Pons (tissue), 1 donor: ENCODE results near the gene SPSB1.
"Not testable (repeated sequence)": the region's sequence is repeated elsewhere in the genome, so short reads cannot be mapped to it uniquely, and the experiment has no call there.

Experiments used
- DNase-seq: peaks from one replicate; pipeline ENCODE4 v3.0.0-alpha.2; 2016; ENCODE audit warnings: low spot score

Gene SPSB1

GRCh38 chr1:9279172-9279840, 13.4 kb upstream of the SPSB1 start:
- DNase-seq = no peak

DNA sequence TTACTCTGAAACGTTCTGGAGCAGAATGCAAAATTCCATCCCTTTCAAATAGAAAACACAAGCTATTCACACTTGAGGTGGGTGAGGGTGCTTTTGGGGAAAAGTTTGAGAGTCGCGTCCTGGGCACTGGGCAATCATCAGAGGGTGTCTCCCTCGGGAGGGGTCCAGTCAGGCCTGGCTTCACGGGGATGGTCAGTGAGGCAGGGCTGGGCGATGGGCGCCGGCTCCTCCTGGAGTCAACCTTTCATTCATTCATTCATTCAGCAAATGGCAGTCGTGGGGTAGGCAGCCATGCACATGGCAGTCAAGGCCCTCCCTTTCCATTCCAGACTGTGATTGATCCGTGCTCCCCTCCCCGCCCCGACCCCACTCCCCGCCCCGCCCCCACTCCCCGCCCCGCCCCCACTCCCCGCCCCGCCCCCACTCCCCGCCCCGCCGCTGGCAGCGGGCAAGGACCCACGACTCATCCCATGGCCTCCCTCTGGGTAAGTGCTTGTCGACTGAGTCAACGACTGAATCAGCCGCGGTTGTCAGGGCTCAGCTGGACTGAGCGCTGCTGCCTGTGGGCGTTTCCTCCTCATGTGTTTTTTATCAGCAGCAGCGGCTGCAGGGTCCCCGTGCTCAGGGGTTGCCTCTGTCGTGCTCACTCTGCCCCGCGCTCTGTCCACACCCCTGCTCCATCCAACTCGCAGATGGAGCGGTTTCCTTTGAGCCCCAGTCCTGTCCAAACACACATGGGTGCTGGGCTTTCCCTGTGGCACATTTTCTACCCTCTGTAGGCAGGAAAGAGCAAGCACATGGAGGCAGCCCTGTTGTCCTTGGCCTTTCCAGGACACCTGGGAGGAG, 12.5 kb upstream of the SPSB1 start:
- DNase-seq = no peak

DNA sequence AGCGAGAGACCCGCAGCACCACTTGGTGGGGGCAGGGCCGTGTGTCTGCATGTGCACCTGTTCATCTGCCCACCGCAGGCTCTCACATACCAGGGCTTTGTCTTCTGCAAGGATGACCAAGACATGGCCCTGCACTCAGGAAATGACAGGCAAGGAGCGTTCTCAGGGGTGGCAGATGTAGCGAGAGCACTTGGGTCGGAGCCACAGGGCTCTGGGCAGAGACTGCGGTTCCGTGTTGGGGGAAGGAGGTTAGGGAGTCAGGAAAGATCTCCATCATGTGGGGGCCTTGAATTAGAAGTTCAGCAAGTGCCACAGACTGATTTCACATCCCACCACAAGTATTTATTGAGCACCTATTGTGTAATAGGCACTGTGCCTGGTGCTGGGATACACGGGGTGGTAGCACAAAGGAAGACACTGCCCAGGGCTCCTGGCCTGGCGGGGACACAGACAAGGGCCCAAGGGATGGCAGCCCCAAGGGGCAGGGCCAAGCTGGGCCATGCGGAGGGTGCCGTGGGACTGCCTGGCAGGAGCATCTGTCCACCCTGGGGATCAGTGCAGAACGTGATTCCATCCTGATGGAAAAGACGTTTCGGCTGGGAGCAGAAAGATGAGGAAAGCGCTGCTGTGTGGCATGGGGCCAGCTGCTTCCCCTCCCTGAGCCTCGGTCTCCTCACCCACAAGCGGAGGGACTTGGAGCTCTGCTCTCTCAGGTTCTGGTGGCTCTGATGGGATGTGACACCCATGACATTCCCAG, 11.4 kb upstream of the SPSB1 start:
- no peak for DNase-seq

DNA sequence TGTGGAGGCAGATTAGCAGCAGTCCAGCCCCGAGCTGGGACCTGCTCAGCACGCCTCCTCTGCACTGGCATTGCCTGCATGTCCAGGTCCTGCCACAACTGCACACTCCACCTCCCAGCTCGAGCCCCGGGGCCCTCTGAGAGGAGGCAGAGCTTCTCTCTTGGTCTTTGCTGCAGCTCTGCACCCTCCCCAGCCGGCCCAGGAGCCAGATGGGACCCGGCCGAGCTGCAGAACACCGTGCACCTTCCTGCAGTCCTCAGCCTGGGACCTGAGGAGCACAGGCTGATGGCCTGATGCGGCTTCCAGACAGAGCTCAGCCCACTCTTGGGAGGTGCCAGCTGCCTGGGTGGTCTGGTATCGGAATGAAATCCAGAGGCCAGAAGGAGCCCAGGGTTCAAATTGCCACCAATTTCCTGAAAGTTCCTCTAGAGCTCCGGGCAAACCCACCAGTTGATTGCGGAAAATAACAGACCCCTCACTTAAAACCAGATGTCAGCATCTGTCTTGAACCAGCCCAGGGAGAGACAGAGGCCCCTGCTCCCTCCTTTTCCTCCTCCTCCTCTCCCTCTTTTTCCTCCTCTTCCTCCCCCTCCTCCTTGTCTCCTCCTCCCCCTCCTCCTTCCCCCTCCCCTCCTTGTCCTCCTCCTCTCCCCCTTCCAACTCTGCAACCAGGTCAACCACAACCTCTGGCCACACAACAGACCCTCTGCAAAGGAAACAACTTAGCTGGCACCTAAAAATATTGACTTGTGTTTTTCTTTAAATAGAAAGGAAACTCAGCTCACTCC, 10.6 kb upstream of the SPSB1 start:
- DNase-seq = no peak

DNA sequence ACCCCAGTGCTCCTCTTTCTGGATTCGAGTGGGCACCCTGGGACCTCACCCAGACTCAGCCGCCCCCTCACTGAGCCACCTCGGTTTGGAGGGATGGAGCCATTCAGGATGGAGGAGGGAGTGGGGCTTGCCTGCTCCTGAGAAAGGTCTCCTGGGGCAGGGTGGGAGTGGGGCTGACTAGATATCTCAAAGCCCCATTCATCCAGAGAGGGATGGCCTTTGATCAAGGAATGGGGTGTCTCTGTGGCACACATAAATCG, 10.1 kb upstream of the SPSB1 start:
- no peak for DNase-seq

- DNase-seq = no peak
These were observed 8.6 kb upstream of the SPSB1 start for GRCh38 chr1:9284061-9284460.

DNA sequence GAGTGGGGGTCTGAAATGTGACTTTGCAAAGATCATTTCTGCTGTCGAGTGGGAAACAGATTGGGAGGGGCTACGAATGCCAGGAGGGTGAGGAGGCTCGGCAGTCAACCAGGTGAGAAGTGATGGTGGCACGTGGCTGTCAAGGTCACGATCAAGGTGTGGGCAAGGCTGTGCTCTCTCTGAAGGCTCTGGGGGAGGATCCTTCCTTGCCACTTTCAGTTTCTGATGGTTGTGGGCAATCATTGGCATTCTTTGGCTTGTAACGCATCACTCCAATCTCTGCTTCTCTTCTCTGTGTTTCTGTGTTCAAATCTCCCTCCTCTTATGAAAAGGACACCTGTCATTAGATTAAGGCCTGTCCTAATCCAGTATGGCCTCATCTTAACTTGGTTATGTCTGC, 6.1 kb upstream of the SPSB1 start:
- DNase-seq = no peak

DNA sequence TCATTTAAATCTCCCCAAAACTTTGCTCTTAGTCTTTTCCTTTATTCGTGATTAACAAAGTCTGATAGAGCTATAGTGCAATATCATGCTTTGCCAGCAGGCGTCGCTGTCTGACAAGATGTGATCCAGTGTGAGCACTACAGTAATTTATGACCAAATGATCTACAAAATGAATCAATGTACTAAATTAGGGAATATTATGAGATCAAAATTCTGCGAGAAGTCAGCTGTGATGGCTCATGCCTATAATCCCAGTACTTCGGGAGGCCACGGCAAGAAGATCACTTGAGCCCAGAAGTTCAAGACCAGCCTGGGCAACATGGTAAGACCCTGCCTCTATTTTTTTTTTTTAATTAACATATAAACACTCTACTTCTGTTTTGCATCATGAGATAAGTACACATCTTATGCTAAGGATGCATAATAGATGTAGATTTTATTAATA, 3.6 kb upstream of the SPSB1 start:
- DNase-seq = no peak

- DNase-seq = no peak
These were observed 2.8 kb upstream of the SPSB1 start for GRCh38 chr1:9289711-9290485.

GRCh38 chr1:9291914-9292360, 757 bp upstream of the SPSB1 start:
- peak; percentile 49 for DNase-seq

GRCh38 chr1:9293241-9293532, 493 bp downstream of the SPSB1 start:
- DNase-seq = no peak

- no peak for DNase-seq
These were observed 1.1 kb downstream of the SPSB1 start for GRCh38 chr1:9293533-9294404.

DNA sequence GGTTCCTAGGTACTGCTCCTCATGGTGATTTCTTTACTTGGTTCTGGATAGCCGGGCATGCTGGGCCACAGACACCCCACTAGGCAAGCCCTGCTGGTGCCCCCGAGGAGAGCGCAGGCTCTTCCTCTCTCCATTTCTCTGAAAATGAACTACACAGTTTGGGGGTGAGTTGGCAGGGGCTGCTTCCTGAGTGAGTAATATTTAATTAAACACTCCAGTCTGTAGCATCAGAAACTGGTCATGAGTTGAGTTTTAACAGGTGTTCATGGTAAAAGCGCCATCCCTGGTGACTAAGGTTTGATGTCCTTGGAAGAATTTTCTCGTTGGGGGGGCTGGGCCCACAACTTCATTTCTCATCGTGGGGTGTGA, 1.7 kb downstream of the SPSB1 start:
- no peak for DNase-seq

DNA sequence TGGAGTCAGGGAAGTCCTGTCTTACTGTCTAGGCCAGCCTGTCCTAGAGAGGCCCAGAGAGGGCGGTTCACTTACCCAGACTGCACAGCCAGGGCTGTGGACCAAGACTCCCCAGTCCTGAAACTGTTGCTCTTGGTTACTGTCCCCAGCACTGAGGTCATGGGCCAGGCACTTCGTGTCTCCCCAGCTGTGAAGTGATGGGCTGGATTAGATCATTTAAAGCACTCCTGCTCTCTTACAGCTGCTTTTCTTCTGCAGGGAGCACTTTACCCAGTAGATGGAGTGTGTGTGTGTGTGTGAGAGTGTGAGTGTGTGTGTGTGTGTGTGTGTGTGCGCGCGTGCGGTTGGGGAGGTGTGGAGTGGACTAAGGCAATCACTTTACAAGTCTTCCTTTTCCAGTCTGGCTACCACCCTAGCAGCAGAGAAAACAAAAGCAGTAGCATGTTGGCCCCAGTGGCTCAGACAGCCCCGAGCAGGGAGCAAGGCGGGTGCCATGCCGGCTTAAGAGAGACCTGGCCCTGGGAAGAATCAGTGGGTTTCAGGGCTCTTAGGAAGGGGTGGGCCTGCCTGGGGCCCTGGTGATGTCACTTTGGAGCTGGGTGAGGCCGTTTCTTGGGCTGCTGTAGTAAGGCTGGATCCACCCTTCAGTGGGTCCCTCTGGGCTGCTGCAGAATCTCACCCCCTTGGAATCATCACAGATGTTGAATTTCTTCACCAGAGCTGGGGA, 2.4 kb downstream of the SPSB1 start:
- peak; percentile 58 for DNase-seq

DNA sequence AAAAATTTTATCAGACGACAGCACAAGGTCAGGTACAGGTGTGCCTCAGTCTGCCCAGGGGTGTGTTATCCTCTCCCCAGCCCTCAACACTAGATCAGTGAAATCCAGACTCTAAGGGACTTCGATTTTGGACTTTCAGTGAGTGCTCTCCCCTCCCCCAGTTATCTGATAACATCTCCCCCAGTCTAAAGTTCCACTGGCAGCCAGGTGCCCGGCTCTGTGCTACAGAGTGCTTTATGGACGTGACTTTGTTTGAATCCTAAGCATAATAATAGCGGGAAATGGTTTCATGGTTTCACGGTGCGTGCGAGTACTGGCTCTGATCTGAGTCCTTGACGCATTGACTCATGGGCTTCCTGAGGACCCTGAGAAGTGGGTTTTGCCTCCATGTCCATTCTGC, 3.2 kb downstream of the SPSB1 start:
- DNase-seq = no peak

GRCh38 chr1:9296850-9297249, 4.2 kb downstream of the SPSB1 start:
- DNase-seq = no peak

DNA sequence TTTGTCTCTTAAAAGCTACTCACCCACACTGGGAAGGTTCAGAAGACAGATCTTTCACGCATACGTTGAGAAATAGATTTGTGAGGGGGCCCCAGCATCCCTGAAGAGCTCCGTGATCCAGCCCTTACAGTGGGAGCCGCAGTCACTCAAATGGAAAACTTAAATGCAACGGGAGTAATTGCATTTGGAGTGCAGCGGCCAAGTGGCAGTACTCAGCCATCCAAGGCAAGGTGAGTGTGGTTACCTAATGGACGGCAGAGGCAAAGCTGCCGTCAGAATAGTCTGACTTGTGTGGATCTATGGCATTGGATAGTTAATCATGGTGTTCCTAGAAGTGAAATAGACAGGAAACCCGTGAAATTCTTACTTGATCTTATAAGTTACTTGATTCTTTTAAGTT, 5.1 kb downstream of the SPSB1 start:
- no peak for DNase-seq

GRCh38 chr1:9298282-9298681, 5.6 kb downstream of the SPSB1 start:
- DNase-seq = no peak

DNA sequence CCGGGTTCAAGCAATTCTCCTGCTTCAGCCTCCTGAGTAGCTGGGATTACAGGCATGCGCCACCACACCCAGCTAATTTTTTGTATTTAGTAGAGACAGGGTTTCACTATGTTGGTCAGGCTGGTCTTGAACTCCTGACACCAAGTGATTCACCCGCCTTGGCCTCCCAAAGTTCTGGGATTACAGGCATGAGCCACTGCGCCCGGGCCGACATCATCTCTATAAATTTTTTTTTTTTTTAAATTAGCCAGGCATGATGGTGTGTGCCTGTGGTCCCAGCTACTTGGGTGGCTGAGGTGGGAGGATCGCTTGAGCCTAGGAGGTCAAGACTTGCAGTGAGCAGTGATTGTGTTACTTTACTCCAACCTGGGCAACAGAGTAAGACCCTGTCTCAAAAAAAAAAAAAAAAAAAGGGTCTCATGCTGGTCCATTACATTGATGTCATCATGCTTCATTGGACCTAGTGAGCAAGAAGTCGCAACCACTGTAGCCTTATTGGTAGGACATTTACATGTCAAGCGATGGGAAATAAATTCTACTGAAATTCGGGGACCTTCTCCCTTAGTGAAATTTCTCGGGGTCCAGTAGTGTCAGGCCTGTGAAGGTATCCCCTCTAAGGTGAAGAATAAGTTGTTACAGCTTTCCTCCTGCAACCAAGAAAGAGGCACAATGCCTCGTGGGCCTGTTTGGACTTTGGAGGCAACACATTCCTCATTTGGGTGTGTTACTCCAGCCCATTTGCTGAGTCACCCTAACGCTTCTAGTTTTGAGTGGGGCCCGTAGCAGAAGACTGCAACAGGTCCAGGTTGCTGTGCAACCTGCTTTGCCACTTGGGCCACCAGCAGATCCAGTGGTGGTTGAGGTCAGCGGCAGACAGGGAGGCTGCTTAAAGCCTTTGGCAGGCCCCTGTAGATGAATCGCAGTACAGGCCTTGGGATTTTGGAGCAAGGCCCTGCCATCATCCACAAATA, 7.2 kb downstream of the SPSB1 start:
- DNase-seq = not testable (repeated sequence)
